ENCODE results near the gene POLD4. TPM values are rescaled to one million over a fixed set of nuclear protein-coding genes. Genes with fewer than 3 reads are reported as not detected.

Gene POLD4
- total RNA-seq, 1 experiment from 2014 or later, result 44.2 TPM

- Histone ChIP-seq H3K27me3 (ENCODE audit: insufficient read depth, low read length) (no peaks in the 10 kb centered on the region), H3K4me2 (ENCODE audit: low read length) (no peak overlapping the region), H4K20me1 (ENCODE audit: insufficient read depth) (no peaks in the 10 kb centered on the region), H3K9me2 (ENCODE audit: insufficient read depth) (no peaks in the 10 kb centered on the region), H3K36me3 (ENCODE audit: control insufficient read depth in 1 of 2, insufficient read depth in 2 of 2, low read length in 2 of 2) (peaks cover 0 to 12% of the 10 kb centered on the region in 2 experiments; a peak in 2 of 4 replicates), H3K27ac (ENCODE audit: low read depth, low read length) (no peak overlapping the region; the same call in 1 of the 2 replicates), H3K4me1 (ENCODE audit: control insufficient read depth in 1 of 2, insufficient read depth in 2 of 2, low read length in 2 of 2) (peaks cover 0 to 44% of the 10 kb centered on the region in 2 experiments; a peak in 2 of 4 replicates), H2AFZ (ENCODE audit: low read depth, low read length, poor library complexity, severe bottlenecking) (no peak overlapping the region), H3K9ac (ENCODE audit: low read length) (no peak overlapping the region), H3K79me2 (ENCODE audit: insufficient read depth, low read length) (peaks cover 30% of the 10 kb centered on the region), H3K9me3 (ENCODE audit: control insufficient read depth in 1 of 2, insufficient read depth in 1 of 2, low read depth in 1 of 2, low read length in 2 of 2) (no peaks in the 10 kb centered on the region), H3K4me3 (replicated peaks in 1 of 2; ENCODE audit: low read depth in 1 of 2, low read length in 2 of 2) (no peak overlapping the region)
- ATAC-seq (no peak), DNase-seq (ENCODE audit: low read depth, low spot score) (no peak)
- BruUV-seq (replicated peaks), result no TSS peak
- CTCF ChIA-PET, result interaction anchor here (1.5 to 16.6 kb wide), 2 partner anchors 11 to 14 kb away, joined by 3 to 456 read pairs; partner anchors contain the start of gene CLCF1
- intact Hi-C loops (cut with micrococcal nuclease), result no loop called here
- POLR2A ChIA-PET, result no interaction called here
- TF ChIP-seq SP1 (IDR thresholded peaks at IDR 0.05; ENCODE audit: low read depth), result no peak
- TF ChIP-seq CBX3 (IDR thresholded peaks at IDR 0.05; ENCODE audit: low read depth), result no peak
- TF ChIP-seq CTCF (IDR thresholded peaks at IDR 0.05 in 2 of 3, conservative IDR thresholded peaks at IDR 0.05 in 1 of 3; ENCODE audit: borderline replicate concordance in 1 of 3, insufficient read depth in 1 of 3, low read depth in 2 of 3, low read length in 2 of 3), result no peak
- TF ChIP-seq REST (IDR thresholded peaks at IDR 0.05; ENCODE audit: low read depth), result no peak
- TF ChIP-seq CEBPB (IDR thresholded peaks at IDR 0.05; ENCODE audit: low read depth), result no peak
- no peak for TF ChIP-seq ZNF274 (IDR thresholded peaks at IDR 0.05; ENCODE audit: low read depth, low read length)
- TF ChIP-seq POLR2A (IDR thresholded peaks at IDR 0.05; ENCODE audit: borderline replicate concordance, extremely low read depth, insufficient read depth, insufficient read length), result no peak
- TF ChIP-seq JUND (IDR thresholded peaks at IDR 0.05), result no peak
- TF ChIP-seq SRF (IDR thresholded peaks at IDR 0.05; ENCODE audit: low read depth), result no peak
- no peak for TF ChIP-seq TCF7L2 (IDR thresholded peaks at IDR 0.05; ENCODE audit: borderline replicate concordance, extremely low read depth, insufficient read depth, insufficient read length)
- no peak for TF ChIP-seq ZBTB33 (IDR thresholded peaks at IDR 0.05; ENCODE audit: extremely low read depth, insufficient replicate concordance, low read length)
- TF ChIP-seq YY1 (IDR thresholded peaks at IDR 0.05; ENCODE audit: extremely low read depth, insufficient replicate concordance, low read depth, low read length), result no peak
- TF ChIP-seq ZFX (IDR thresholded peaks at IDR 0.05), result no peak
- TF ChIP-seq POLR2AphosphoS5 (IDR thresholded peaks at IDR 0.05; ENCODE audit: low read depth, low read length), result no peak; the same call in 1 of the 2 replicates
- no peak for TF ChIP-seq EZH2 (IDR thresholded peaks at IDR 0.05)
- no peak for TF ChIP-seq SIN3A (IDR thresholded peaks at IDR 0.05; ENCODE audit: low read depth)
- TF ChIP-seq ELF1 (IDR thresholded peaks at IDR 0.05; ENCODE audit: borderline replicate concordance, low read depth), result no peak
- RAD21 ChIA-PET (ENCODE audit: low non-redundant PET in 1 of 2, low total read pairs in 2 of 2, uncharacterized antibody in 2 of 2, unreplicated experiment in 2 of 2), result no interaction called here
Observed at GRCh38 chr11:67364783-67365722, 11.7 kb upstream of the POLD4 start.
